ENCODE data around the gene TENM4.

GRCh38 chr11:79331203-79331901 is 109.5 kb downstream of the TENM4 start:
- no peak for TF ChIP-seq CTCF (IDR thresholded peaks at IDR 0.05)
- TF ChIP-seq POLR2A (IDR thresholded peaks at IDR 0.05): no peak

Data from heart left ventricle (tissue), 13 donors.